ENCODE results near the gene ACAP1.

ACAP1 gene

GRCh38 chr17:7380855-7381683, 44.7 kb downstream of the ACAP1 start, which contains the start of gene TNK1:
TSS of gene TNK1 (plus strand) at chr17:7381089. CDS start at chr17:7382927, 1,838 bp downstream.
- DNase-seq (ENCODE audit: extremely low spot score) = no peak
- TF ChIP-seq ELF4 (IDR thresholded peaks at IDR 0.05) (no peak), ZNF384 (IDR thresholded peaks at IDR 0.05) (no peak), FOXK2 (IDR thresholded peaks at IDR 0.05) (no peak), NFRKB (IDR thresholded peaks at IDR 0.05) (no peak), ARNT (IDR thresholded peaks at IDR 0.05) (no peak), TARDBP (IDR thresholded peaks at IDR 0.05) (no peak)
- ChIA-PET CTCF (no interaction called here), POLR2A (interaction anchor here (1.1 kb wide), 1 partner anchor 10 kb away, joined by 3 read pairs; no protein-coding TSS in a partner anchor)

GRCh38 chr17:7382901-7383300, 46.6 kb downstream of the ACAP1 start:
- POLR2A ChIA-PET = no interaction called here
- CTCF ChIA-PET = no interaction called here
- TF ChIP-seq FOXM1 (IDR thresholded peaks at IDR 0.05; ENCODE audit: borderline replicate concordance) = no peak
- TF ChIP-seq ZNF384 (IDR thresholded peaks at IDR 0.05) = no peak
- TF ChIP-seq ARNT (IDR thresholded peaks at IDR 0.05) = no peak
- TF ChIP-seq CTBP1 (IDR thresholded peaks at IDR 0.05; ENCODE audit: borderline replicate concordance) = no peak
- no peak for TF ChIP-seq SP1 (IDR thresholded peaks at IDR 0.05)
- TF ChIP-seq SUZ12 (IDR thresholded peaks at IDR 0.05) = no peak
- no peak for TF ChIP-seq L3MBTL2 (conservative IDR thresholded peaks at IDR 0.05)
- TF ChIP-seq LEF1 (IDR thresholded peaks at IDR 0.05; ENCODE audit: borderline replicate concordance) = no peak
- no peak for TF ChIP-seq NFRKB (IDR thresholded peaks at IDR 0.05)
- no peak for TF ChIP-seq ELF4 (IDR thresholded peaks at IDR 0.05)
- TF ChIP-seq BHLHE40 (IDR thresholded peaks at IDR 0.05; ENCODE audit: borderline replicate concordance) = no peak

GRCh38 chr17:7383371-7383741, 47.0 kb downstream of the ACAP1 start:
- ChIA-PET CTCF (no interaction called here), POLR2A (no interaction called here)
- no peak for DNase-seq (ENCODE audit: extremely low spot score)
- TF ChIP-seq TARDBP (IDR thresholded peaks at IDR 0.05) (no peak), FOXK2 (IDR thresholded peaks at IDR 0.05) (no peak), SUZ12 (IDR thresholded peaks at IDR 0.05) (no peak), ZNF384 (IDR thresholded peaks at IDR 0.05) (no peak), BHLHE40 (IDR thresholded peaks at IDR 0.05; ENCODE audit: borderline replicate concordance) (no peak), ARNT (IDR thresholded peaks at IDR 0.05) (no peak), SP1 (IDR thresholded peaks at IDR 0.05) (no peak), PKNOX1 (IDR thresholded peaks at IDR 0.05) (no peak), FOXA1 (IDR thresholded peaks at IDR 0.05) (no peak), L3MBTL2 (conservative IDR thresholded peaks at IDR 0.05) (no peak), HDGF (IDR thresholded peaks at IDR 0.05; ENCODE audit: borderline replicate concordance) (no peak), ELF4 (IDR thresholded peaks at IDR 0.05) (no peak), FOXM1 (IDR thresholded peaks at IDR 0.05; ENCODE audit: borderline replicate concordance) (no peak), NFRKB (IDR thresholded peaks at IDR 0.05) (no peak), LEF1 (IDR thresholded peaks at IDR 0.05; ENCODE audit: borderline replicate concordance) (no peak), CTBP1 (IDR thresholded peaks at IDR 0.05; ENCODE audit: borderline replicate concordance) (no peak)

More at GRCh38 chr17:7382901-7383300, 46.6 kb downstream of the ACAP1 start:
- no peak for DNase-seq (ENCODE audit: extremely low spot score)

GRCh38 chr17:7383742-7384488, 47.6 kb downstream of the ACAP1 start:
- DNase-seq (ENCODE audit: extremely low spot score) = no peak
- TF ChIP-seq ELF4 (IDR thresholded peaks at IDR 0.05) = no peak
- TF ChIP-seq PKNOX1 (IDR thresholded peaks at IDR 0.05) = no peak
- TF ChIP-seq ARNT (IDR thresholded peaks at IDR 0.05) = no peak
- no peak for TF ChIP-seq CTBP1 (IDR thresholded peaks at IDR 0.05; ENCODE audit: borderline replicate concordance)
- TF ChIP-seq SP1 (IDR thresholded peaks at IDR 0.05) = no peak
- no peak for TF ChIP-seq L3MBTL2 (conservative IDR thresholded peaks at IDR 0.05)
- no peak for TF ChIP-seq HDGF (IDR thresholded peaks at IDR 0.05; ENCODE audit: borderline replicate concordance)
- TF ChIP-seq FOXM1 (IDR thresholded peaks at IDR 0.05; ENCODE audit: borderline replicate concordance) = no peak
- CTCF ChIA-PET = no interaction called here
- POLR2A ChIA-PET = no interaction called here

GRCh38 chr17:7384489-7385081, 48.3 kb downstream of the ACAP1 start:
- DNase-seq (ENCODE audit: extremely low spot score) = no peak
- ChIA-PET CTCF (no interaction called here), POLR2A (interaction anchor here (1.2 kb wide), 1 partner anchor 20 kb away, joined by 3 read pairs; the partner anchor contains the start of gene TMEM256)
- TF ChIP-seq L3MBTL2 (conservative IDR thresholded peaks at IDR 0.05) (no peak), BHLHE40 (IDR thresholded peaks at IDR 0.05; ENCODE audit: borderline replicate concordance) (no peak), LEF1 (IDR thresholded peaks at IDR 0.05; ENCODE audit: borderline replicate concordance) (no peak), FOXK2 (IDR thresholded peaks at IDR 0.05) (no peak), ZNF384 (IDR thresholded peaks at IDR 0.05) (no peak), HDGF (IDR thresholded peaks at IDR 0.05; ENCODE audit: borderline replicate concordance) (no peak), FOXM1 (IDR thresholded peaks at IDR 0.05; ENCODE audit: borderline replicate concordance) (no peak), ARNT (IDR thresholded peaks at IDR 0.05) (no peak), SP1 (IDR thresholded peaks at IDR 0.05) (no peak), TARDBP (IDR thresholded peaks at IDR 0.05) (no peak), CTBP1 (IDR thresholded peaks at IDR 0.05; ENCODE audit: borderline replicate concordance) (no peak)

GRCh38 chr17:7388856-7389255, 52.5 kb downstream of the ACAP1 start:
- ChIA-PET POLR2A (interaction anchor here (1.5 to 1.6 kb wide), 2 partner anchors 9 to 15 kb away, joined by 4 to 6 read pairs; partner anchors contain the start of gene TMEM256), CTCF (no interaction called here)
- TF ChIP-seq L3MBTL2 (conservative IDR thresholded peaks at IDR 0.05) (no peak), LEF1 (IDR thresholded peaks at IDR 0.05; ENCODE audit: borderline replicate concordance) (no peak)
- DNase-seq (ENCODE audit: extremely low spot score) = no peak

Data from HEK293T (cell line).